GM19463 (cell line): Measurements from ENCODE around the gene RDH11.

ENCODE experiments used
- ATAC-seq: cut with Tn5 transposase; IDR thresholded peaks from one replicate; pipeline ENCODE4 v1.9.1; 2021; ENCODE audit warnings: mild to moderate bottlenecking, moderate library complexity; ENCODE audit not compliant: unreplicated experiment

The RDH11 gene

DNA sequence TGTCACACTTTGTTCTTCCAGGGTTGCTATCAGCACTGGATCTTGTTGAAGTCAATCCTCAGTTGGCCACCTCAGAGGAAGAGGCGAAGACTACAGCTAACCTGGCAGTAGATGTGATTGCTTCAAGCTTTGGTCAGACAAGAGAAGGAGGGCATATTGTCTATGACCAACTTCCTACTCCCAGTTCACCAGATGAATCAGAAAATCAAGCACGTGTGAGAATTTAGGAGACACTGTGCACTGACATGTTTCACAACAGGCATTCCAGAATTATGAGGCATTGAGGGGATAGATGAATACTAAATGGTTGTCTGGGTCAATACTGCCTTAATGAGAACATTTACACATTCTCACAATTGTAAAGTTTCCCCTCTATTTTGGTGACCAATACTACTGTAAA, 44.9 kb downstream of the RDH11 start:
- no peak for ATAC-seq

- no peak for ATAC-seq
These were observed 45.4 kb downstream of the RDH11 start for GRCh38 chr14:67650151-67650550.

GRCh38 chr14:67646131-67646530, 49.4 kb downstream of the RDH11 start:
- ATAC-seq: no peak

DNA sequence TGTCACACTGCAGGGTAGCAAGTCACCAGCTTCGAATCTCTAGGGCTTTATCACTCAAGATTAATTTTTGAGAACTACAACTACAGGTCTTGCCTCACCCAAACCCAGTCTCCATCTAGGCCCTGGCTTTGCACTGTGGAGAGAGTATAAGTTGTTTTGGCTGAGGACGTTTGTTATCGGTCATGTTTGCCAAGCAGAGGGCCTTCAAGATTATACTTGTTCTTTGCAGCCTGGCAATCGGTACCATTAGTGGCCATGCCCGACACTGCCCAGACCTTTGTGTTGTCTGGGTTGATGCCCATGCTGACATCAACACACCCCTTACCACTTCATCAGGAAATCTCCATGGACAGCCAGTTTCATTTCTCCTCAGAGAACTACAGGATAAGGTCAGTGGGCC, 50.1 kb downstream of the RDH11 start:
- no peak for ATAC-seq

GRCh38 chr14:67644428-67644827, 51.1 kb downstream of the RDH11 start:
- ATAC-seq: no peak

GRCh38 chr14:67643713-67644112, 51.9 kb downstream of the RDH11 start:
- ATAC-seq: no peak

- ATAC-seq: no peak
These were observed 53.4 kb downstream of the RDH11 start for GRCh38 chr14:67641902-67642749.

DNA sequence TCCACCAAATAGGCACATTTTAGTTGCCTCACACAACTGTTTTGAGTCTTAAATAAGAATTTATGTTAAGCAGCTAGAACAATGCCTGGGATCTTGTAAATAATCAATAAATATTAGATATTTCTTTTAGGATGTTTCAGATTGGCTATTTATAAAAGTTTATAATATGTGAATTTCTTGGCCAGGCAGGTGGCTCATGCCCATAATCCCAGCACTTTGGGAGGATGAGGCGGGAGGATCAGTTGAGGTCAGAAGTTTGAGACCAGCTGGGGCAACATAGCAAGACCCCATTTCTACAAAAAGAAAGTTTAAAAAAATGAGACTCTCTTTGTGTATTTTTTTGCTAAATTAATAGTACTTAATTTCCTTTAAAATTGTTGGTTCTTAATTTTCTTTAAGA, 54.1 kb downstream of the RDH11 start:
- no peak for ATAC-seq

DNA sequence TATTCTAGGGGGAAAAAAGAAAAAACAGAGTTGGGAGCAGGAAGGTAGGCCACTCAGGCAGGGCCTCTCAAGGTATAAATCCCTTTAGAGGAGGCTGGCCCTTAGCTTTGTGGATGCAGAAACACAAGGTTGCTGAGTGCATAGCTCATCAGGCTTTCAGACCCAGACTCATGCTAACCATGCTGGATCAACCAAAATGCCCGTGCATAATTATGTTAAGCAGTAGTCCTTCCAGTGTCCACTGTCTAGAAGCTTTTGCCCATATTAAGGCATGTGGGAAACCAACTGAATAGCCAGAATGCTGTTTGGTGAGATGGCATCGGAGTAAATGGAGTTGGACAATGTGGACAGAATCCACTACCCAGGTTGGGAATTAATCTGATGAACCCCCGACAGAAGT, 56.9 kb downstream of the RDH11 start:
- no peak for ATAC-seq

DNA sequence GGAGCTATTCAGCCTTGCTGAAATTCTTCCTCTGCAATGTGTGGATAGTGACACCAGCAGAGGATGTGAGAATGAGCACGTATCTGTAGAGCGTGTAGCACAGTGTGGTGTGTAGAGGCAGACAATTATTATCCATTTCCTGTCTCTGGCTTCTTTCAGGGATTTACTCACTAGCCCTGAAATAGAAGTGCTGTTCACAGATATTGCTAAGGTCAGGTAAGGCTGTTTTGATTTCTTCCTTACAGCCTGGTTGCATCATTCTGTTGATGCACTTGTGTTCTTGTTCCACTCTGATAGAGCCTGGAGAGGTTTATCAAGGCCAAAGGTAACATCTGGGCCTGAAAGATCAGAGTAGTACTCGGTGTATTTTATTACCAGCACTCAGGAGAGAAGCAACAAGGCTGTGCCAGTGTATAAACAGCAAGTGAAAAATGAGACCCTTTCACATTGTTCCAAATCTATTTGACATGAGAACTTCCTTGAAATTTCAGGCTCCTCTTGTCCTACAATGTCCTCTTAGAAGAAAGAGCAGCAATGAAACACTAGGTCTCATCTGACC, 59.1 kb downstream of the RDH11 start:
- ATAC-seq: no peak

DNA sequence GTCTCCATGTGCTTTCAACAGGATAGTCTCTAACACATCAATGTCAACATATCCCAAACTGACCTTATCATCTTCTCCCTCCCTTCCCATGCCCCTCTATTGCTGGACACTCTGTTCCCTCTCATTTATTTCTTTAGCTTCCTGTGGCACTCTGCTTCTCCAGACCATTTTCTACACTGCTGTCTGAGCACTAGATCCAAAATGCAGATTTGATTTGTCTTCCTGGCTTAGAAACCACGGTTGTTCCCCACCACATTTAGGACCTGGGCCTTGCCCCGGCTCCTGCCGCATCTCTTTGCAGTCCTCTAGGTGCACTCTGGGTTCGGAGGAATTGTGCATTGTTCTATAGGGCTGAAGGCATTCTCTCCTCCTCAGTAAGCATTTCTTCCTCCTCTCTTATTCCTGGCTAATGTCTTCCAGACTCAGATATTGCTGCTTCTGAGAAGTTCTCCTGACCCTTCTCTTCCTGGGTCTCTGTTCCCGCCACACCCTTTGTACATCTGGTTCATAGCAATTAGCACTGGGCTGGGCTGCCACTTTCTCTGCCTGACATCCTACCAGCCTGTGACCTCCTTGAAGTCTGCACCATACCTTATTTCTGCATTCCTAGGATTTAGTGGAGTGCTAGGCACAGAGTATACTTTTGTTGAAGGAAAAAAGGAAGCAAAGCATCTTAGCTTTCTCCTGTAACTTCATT, 62.0 kb downstream of the RDH11 start:
- ATAC-seq: no peak

GRCh38 chr14:67630938-67631337, 64.6 kb downstream of the RDH11 start:
- no peak for ATAC-seq

- no peak for ATAC-seq
These were observed 65.4 kb downstream of the RDH11 start for GRCh38 chr14:67630186-67630585.

- no peak for ATAC-seq
These were observed 68.0 kb downstream of the RDH11 start for GRCh38 chr14:67627519-67627918.
